GM20431 (cell line): ENCODE results near the gene AKR1B15.
"Not testable (repeated sequence)": the region's sequence is repeated elsewhere in the genome, so short reads cannot be mapped to it uniquely, and the experiment has no call there.

ENCODE experiments used
- in situ Hi-C: fragments of 300-500 bp; cut with MseI, MboI; formaldehyde crosslinking; loops from one replicate; pipeline ENCODE4 v1.15.0; 2020; ENCODE audit warnings: low sequenced_read_pairs; ENCODE audit not compliant: unreplicated experiment

AKR1B15 gene

DNA sequence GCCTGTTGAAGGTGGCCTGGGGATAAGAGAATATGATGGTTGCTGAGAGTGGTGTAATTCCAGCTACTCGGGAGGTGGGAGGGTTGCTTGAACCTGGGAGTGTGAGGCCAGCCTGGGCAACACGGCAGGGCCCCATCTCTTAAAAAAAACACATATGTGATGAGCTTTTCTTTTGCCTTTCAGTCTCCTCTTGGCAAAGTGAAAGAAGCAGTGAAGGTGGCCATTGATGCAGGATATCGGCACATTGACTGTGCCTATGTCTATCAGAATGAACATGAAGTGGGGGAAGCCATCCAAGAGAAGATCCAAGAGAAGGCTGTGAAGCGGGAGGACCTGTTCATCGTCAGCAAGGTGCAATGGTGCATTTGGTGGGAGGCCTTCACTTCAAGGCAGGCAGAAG, 18.4 kb upstream of the AKR1B15 start:
- in situ Hi-C loops, result no loop called here

DNA sequence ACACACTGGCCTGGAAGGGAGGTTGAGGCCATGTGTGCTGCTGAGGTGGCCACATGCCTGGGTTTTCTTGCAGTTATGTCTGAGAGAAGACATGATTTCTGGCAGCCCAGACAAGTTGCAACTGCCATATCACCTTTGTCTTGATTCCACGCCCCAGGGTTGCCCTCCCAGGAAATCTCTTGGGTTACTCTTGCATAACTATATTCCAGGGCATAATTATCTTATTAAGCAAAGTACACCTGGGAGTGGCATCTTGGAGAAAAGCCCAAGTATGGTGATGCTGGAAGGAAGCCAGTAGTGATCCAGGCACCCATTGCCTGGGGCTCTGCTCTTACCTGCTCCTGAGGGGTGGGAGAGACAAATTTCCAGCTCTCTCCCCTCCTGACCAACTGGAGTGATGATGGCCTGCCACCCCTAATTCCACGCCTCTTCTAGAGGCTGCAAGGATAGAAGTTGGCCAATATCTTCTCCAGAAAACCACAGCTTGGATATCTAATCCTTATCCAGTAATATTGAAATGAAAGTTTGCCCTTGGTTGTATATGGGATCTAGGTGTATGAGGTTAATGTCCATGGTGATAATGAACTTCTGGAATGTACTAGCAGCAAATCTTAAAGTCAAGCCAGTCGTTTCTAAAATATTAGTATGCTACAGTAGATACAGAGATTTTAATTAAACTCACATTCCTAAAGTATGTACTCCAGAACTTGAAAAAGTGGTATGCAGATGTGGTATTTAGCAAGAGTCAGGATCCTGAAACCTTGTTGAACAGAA, 16.5 kb upstream of the AKR1B15 start:
- in situ Hi-C loops, result no loop called here

DNA sequence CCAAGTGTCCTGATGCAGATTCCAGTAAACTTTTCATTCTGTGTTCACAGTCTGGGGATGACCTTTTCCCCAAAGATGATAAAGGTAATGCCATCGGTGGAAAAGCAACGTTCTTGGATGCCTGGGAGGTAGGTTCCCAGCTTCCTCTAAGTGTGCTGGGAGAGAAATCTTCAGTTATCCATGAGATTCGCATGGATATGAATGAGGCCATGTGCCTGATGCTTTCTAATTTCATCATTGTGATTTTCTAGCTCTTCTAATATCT, 16.0 kb upstream of the AKR1B15 start:
- in situ Hi-C loops, result no loop called here

DNA sequence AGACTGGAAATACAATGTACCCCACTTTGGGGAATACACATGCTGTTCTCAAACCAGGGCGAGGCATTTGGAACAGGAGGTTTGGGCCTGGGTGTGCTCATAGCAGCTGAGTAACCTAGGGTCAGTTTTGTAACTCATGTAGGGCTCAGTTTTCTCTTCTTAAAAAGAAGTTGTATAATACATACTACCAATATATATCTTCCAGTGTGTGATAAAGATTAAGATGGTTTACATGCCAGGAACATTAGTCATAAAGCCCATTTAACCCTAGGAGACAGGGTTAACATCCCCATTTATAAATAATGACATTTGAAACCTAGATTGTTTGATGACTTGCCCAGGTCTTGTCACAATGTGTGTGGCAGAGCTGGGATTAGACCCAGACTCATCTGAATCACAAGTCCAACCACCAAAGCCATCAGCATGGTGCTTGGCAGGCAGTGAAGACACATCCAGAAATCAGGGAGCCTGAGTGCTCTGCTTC, 15.6 kb upstream of the AKR1B15 start:
- in situ Hi-C loops, result no loop called here

DNA sequence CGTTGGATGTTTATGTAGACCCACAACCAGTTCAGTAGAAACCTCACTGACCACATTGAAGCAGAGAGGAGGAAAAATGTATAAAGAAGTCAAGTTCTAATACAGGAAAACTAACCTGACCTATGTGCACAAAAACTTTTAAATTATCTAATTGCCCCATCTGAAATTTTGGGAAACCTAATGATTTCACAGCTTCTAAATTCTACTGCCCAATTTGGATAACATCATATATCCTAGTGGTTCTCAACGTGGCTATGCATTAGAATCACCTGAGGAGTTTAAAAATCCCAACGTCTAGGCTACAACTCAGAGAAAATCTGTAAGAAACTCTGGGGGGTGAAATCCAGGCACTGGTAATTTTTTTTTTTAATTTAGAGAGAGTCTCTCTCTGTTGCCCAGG, 14.3 kb upstream of the AKR1B15 start:
- in situ Hi-C loops, result no loop called here

DNA sequence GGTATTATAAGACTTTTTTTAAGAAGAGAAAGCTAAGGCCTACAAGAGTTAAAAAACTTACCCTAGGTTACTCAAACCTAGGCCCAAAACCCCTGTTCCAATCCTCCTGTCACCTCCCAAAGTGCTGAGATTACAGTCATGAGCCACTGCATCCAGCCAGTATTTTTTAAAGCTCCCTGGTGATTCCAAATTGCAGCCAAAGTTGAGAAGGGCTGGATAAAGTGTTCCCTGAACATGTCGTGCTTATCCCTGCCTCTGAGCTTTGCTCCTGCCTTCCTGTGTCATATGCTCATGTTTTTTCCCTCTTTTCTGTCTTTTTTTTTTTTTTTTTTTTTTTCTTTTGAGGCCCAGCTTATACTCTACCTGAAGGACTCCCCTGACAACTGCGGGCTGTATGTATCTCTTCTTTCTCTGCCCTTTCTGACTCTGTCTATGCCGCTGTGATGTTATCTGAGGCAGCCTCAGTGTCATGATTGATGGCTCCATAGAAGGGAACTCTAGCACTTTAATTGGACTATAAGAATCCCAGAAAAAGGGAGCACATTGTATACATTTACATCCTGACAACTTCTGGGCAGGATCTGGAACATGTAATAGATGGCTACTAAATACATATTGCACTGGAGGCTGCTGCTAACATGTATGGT, 13.5 kb upstream of the AKR1B15 start:
- in situ Hi-C loops, result no loop called here

DNA sequence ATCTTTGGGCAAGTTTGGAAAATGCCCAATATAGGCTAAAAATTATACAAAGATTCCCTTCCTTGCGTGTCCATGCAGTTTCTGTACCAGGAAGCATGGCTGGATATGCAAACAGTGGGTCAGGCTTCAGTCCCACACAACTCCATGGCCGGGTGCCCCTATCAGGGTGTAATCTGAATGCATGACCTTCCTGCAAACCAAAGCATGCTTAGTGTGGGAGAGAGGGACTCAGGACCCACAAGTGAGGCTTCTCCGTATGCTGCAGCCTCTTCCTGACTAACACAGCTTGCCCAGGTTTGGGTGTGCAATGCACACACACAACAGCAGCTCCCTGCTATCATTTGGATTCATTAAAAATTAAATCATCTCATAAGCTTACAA, 13.0 kb upstream of the AKR1B15 start:
- in situ Hi-C loops, result no loop called here

DNA sequence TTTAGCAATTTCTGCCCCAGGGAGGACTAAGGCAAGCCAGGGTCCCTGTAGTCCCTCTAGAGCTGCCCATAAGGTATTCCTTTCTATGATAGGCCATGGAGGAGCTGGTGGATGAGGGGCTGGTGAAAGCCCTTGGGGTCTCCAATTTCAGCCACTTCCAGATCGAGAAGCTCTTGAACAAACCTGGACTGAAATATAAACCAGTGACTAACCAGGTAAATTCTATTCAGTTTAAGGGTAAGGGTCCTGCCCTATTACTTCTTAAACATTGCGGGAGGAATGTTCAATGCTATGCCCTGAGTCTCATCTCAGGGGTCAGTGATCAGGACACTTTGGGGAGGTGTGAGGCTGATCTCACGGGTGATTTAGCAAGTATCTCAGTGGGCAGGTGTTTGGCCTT, 12.4 kb upstream of the AKR1B15 start:
- in situ Hi-C loops, result not testable (repeated sequence)

DNA sequence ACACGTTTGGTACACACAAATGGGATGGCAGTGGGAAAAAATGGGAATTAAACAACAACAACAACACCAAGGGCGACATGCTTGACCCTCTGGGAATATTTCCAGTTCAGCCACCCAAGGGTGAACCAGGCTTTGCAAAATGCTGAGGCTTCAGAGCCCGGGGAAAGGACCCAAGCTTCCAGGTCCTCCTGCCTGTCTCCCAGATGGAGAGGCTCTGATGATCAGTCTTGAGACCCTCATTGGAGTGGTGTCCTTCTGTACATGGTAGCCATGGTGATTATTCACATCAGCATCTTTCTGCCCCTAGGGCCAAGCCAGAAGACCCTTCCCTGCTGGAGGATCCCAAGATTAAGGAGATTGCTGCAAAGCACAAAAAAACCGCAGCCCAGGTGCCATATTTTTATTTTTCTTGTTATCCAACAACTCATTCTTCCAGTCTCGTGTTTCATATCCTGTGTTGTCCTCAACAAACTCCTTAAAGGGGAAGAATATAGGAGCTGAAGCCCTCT, 11.6 kb upstream of the AKR1B15 start:
- in situ Hi-C loops, result not testable (repeated sequence)

DNA sequence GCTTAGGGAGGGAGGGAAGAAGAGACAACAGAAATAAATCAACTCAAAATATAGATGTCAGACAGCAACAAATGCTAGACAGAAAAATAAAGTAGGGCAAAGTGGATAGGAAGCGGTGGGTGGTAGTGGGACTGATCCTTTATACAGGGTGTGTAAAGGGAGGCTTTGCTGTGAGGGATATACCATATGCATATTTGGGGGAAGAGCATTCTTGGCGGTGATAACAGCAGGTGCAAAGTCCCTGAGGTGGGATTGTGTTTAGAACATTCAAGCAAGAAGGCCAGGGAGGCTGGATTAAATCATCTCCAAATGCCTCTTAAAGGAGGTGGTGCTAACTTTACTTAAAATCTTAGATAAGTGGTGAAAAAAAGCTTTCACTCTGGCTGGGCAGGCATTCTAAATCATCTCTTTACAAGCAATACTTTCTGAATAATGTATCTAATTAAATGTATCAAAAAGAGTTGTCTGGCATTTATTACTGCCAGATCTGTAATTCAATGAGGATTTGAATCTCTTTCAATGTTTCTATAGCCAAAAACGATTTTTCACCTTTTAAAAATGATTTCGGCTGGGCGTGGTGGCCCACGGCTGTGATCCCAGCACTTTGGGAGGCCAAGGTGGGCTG, 9.4 kb upstream of the AKR1B15 start:
- in situ Hi-C loops, result no loop called here

DNA sequence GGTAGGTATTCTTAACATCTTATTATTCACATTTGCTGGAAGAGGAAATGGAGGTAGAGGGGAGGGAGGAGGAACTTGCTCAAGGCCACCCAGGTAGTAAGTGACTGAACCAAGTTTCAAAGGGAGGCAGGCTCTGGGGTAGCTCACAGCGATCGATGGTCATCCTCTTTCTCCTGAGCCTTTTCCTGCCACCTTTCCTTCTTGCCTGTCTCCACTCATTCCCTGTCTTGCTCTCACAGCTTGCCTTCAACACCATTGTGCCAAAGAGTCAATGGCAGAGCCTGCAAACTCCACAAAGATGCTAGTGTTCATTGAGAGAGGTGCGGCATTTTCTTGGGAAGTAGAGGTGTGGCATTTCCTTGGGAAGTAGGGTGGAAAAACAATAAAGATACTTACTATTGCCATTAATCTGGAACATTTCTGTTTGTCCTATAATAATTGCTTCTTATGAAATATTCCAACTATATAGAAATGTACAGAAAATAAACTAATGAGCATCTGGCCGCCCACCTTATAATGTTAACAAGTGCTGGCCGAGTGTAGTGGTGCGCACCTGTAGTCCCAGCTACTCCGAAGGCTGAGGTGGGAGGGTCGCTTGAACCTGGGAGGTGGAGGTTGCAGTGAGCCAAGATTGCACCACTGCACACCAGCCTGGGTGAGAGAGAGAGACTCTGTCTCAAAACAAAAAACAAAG, 7.3 kb upstream of the AKR1B15 start:
- in situ Hi-C loops, result not testable (repeated sequence)

DNA sequence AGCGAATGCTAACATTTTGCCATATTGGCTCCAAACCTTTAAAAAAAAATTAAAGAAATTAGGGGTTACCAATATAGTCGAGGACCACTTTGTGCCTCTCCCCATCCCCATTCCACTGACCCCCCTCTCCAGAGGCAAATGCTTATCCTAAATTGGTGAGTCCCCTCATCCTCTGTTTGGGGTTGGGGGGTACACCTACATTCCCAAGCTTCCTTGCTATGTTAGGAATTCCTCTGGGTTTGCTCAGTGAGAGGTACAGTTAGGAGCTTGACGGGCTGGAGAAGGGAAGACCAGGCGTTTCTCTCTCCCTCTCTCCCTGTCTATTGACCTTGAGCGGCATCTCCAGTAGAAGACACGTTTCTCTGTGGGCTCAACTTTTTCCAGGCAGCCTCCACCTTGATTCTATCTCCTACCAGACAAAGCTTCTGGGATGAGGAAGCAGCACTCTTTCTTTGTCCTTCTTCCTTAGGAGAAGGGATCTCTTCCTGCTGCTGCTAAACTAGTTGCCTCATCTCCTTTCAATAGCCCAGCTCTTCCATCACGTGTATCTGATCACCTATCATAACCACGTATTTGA, 6.6 kb upstream of the AKR1B15 start:
- in situ Hi-C loops, result no loop called here

DNA sequence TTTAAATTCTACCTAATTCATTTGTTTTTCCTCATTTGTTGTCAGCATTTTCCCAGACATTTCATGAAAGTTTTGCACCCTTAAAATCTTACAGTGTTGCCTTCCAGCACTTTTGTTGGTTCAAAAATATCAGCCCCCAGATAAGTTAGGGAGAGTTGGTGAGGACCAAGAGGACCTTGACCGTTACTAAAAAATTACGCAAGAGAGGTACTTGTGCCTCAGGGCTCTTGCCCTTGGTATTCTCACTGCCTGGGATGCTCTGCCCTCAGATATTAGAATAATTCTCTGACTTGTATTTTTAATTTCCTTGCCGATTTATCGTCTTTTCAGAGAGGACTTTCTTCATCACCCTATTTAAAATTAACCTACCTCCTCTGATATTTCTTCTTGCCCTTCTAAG, 3.5 kb upstream of the AKR1B15 start:
- in situ Hi-C loops, result no loop called here

DNA sequence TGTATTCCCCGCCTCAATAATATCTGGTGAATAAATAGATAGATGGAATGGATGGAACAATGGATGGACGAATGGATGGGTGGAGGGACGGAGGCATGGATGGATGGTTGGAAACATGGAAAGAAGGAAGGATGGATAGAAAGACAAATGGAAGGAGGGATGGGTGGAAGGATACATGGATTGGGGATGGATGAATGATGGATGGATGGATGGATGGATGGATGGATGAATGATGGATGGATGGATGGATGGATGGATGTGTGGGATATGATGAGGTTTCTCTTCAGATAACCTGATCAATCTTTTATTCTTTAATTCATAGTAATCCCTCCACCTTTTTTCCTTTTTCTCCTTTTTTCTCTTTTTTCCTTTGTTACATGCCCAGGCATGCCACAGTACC, 3.0 kb upstream of the AKR1B15 start:
- in situ Hi-C loops, result no loop called here

DNA sequence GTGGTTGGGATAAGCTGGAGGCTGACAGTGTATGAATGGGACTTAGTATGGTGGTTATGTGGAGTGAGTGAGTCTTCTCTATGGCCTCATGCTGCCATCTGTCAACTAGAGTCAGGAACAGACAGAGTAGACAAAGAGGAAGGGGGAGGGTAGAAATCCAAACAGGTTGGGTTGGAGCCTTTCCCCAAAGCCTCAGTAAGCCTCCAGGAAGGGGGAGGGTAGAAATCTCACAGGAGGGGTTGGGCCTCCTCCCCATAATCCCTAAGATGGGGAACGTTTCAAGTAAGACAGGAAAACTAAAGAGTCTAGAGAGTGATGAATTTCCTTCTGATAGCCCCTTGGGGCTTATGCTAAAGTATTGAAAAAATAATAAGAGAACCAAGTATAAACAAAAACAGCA, 2.0 kb upstream of the AKR1B15 start:
- in situ Hi-C loops, result no loop called here

DNA sequence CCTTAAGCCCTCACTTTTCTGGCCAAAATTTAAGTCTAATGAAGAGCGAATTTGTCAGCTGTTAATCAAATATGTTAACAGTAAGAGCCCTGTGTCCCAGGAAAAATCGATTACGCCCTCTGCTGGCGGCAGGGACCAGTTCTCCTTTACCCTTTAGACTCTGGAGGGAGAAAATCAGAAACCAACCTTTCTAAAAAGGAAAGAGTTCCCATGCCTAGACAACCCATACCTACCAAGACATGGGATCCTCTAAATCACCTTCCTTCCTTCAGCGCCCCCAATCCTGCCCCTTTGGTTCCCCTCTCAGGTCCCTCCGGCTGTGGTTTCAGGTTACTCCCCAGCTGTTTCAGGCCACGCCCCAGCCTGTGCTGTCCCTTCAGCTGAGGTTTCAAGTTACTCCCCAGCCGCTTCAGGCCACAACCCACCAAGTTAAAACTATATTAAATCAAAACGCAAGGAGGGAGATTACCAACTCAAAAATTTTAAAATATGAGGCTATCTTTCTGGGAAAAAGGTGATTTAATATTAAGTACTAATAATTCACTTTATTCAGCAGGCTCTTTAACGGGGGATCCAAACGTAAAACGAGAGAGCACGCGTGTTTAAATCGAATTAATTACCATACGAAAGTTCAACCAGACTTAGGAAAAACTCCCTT, 1.4 kb upstream of the AKR1B15 start:
- in situ Hi-C loops, result no loop called here

DNA sequence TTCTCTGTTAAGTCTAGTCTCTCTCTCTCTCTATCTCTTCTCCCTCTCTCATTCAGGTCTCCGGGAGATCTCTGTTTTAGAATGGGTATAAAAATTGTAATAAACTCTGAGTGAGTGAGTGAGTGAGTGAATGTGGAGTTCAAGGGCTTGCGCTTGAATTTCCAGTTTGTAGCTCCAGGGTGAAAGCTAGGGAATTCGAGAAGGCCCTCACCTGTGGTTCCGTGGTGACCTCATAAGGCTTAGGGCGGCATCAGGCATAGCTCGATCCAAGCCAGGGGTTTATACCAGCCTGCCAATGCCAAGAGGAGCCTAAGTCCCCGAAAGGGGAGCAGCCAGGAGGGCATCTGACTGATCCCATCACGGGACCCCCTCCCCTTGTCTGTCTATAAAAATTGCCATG, 456 bp downstream of the AKR1B15 start:
- in situ Hi-C loops, result no loop called here

DNA sequence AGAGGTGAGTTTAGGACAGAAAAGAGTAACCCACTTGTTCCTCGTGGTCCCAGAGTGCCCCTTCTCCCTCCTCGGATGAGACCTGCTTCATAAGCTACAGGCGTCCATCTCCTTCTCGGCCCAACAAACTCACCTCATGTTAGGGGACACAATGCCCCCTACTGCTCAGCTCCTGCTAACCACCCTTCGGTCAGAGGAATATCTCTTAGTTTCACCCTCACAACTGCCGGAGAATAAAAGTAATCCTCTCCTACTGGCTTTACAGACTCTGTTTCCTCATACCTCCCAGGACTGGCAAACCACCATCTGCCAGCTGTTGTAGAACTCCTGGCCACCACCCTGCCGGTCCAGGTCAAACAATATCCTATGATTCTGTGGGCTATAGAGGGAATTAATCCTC, 3.2 kb downstream of the AKR1B15 start:
- in situ Hi-C loops, result no loop called here

DNA sequence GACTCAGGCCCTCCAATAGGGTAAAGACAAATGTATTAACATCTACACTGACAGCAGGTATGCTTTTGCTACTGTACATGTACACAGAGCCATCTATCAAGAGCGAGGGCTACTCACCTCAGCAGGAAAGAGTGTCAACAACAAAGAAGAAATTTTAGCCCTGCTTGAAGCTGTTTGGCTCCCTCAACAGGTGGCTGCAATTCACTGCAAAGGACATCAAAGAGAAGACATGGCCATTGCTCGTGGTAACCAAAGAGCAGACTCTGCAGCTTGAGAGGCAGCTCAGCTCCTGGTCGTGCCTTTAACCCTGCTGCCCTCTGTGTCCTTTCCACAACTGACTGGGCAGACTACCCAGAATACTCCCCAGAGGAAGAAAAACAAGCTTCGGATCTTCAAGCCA, 5.1 kb downstream of the AKR1B15 start:
- in situ Hi-C loops, result no loop called here

DNA sequence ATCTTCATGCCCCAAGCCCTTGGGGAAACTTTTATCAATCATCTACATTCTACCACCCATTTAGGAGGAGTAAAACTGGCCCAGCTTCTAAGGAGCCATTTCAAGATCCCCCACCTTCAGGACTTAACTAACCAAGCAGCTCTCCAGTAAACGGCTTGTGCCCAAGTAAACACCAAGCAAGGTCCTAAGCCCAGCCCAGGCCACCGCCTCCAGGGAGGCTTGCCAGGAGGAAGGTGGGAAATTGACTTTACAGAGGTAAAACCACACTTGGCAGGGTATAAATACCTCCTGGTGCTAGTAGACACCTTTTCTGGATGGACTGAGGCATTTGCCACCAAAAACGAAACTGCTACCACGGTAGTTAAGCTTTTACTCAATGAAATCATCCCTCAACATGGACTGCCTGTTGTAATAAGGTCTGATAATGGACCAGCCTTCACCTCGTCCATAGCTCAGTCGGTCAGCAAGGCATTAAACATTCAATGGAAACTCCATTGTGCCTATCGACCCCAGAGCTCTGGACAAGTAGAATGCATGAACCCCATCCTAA, 5.6 kb downstream of the AKR1B15 start:
- in situ Hi-C loops, result no loop called here
